Activated CD4-positive, alpha-beta T cell treated with anti-CD3 and anti-CD28 coated beads for 36 hours (primary cell): ENCODE results near the gene KANK4. TPM values are rescaled to one million over a fixed set of nuclear protein-coding genes. Genes with fewer than 3 reads are reported as not detected.

Experiments used
- ATAC-seq: fragments of 200-7000 bp; cut with Tn5 transposase; one replicate; pipeline ENCODE4 v1.10.0; 2021; ENCODE audit warnings: mild to moderate bottlenecking, moderate library complexity
- CTCF ChIA-PET: fragments of 350-600 bp; sonication (Branson Sonifier 250); formaldehyde crosslinking; loops from one replicate; lab custom pipeline; 2021; ENCODE audit warnings: antibody characterized with exemption; lab: Charles Lee
- POLR2A ChIA-PET: fragments of 350-600 bp; sonication (Branson Sonifier 250); formaldehyde crosslinking; loops from one replicate; lab custom pipeline; 2021; ENCODE audit warnings: antibody characterized with exemption, inconsistent platforms; lab: Charles Lee
- DNase-seq: peaks from one replicate; pipeline ENCODE4 v3.0.0-alpha.2; 2020
- H3K27ac Mint-ChIP-seq: one replicate; pipeline ENCODE4 v1.8.0; 2021; ENCODE audit warnings: mixed read lengths
- H3K27me3 Mint-ChIP-seq: one replicate; pipeline ENCODE4 v1.8.0; 2021; ENCODE audit warnings: mixed read lengths
- H3K36me3 Mint-ChIP-seq: one replicate; pipeline ENCODE4 v1.8.0; 2021; ENCODE audit warnings: low read depth, mixed read lengths
- H3K4me1 Mint-ChIP-seq: one replicate; pipeline ENCODE4 v1.8.0; 2021; ENCODE audit warnings: mixed read lengths
- H3K4me3 Mint-ChIP-seq: one replicate; pipeline ENCODE4 v1.8.0; 2021; ENCODE audit warnings: mild to moderate bottlenecking, moderate library complexity, mixed read lengths
- H3K9me3 Mint-ChIP-seq: one replicate; pipeline ENCODE4 v1.8.0; 2021; ENCODE audit warnings: low read depth, mixed read lengths
- intact Hi-C, 2 experiments: fragments of 100-400 bp; cut with DNase I in 1 of 2; cut with micrococcal nuclease in 1 of 2; formaldehyde crosslinking; loops; one replicate each; pipeline versions ENCODE4 v1.14.2 to v1.15.1; 2022 to 2024; cut with DNase I, micrococcal nuclease
- total RNA-seq, 2 experiments: library from RNA; stranded (reverse); gene quantifications; one replicate each; pipeline ENCODE4 v1.2.3, GENCODE V29; 2021

KANK4 gene
- total RNA-seq, 2 experiments from 2014 or later: not detected

- Mint-ChIP-seq H3K27ac (no peak overlapping the region), H3K9me3 (no peaks in the 10 kb centered on the region), H3K36me3 (no peaks in the 10 kb centered on the region), H3K4me3 (no peak overlapping the region), H3K4me1 (peaks cover 12% of the 10 kb centered on the region), H3K27me3 (no peaks in the 10 kb centered on the region)
- CTCF ChIA-PET: interaction anchor here (0.7 to 1.1 kb wide), 2 partner anchors 105 to 1190 kb away, joined by 3 read pairs; no protein-coding TSS in a partner anchor
- ATAC-seq (no peak), DNase-seq (no peak)
- intact Hi-C loops: no loop called here
- POLR2A ChIA-PET: no interaction called here
These were observed 19.6 kb downstream of the KANK4 start for GRCh38 chr1:62299426-62300200.

- no peaks in the 10 kb centered on the region for H3K36me3 Mint-ChIP-seq
- no peak overlapping the region for H3K4me3 Mint-ChIP-seq
- H3K9me3 Mint-ChIP-seq: no peaks in the 10 kb centered on the region
- peak; percentile 33 for ATAC-seq
- H3K4me1 Mint-ChIP-seq: peaks cover 12% of the 10 kb centered on the region
- intact Hi-C loops: no loop called here
- POLR2A ChIA-PET: no interaction called here
- CTCF ChIA-PET: no interaction called here
- peaks cover 1% of the 10 kb centered on the region for H3K27me3 Mint-ChIP-seq
- peak overlapping the region; percentile 58 for H3K27ac Mint-ChIP-seq
- no peak for DNase-seq
These were observed 23.2 kb downstream of the KANK4 start for GRCh38 chr1:62295921-62296491.

GRCh38 chr1:62294261-62294660 is 25.0 kb downstream of the KANK4 start:
- no peak for ATAC-seq
- Mint-ChIP-seq H3K27me3 (peaks cover 3% of the 10 kb centered on the region), H3K9me3 (no peaks in the 10 kb centered on the region), H3K27ac (no peak overlapping the region), H3K36me3 (no peaks in the 10 kb centered on the region), H3K4me1 (peaks cover 12% of the 10 kb centered on the region), H3K4me3 (no peak overlapping the region)
- POLR2A ChIA-PET: no interaction called here
- CTCF ChIA-PET: interaction anchor here (0.6 to 0.8 kb wide), 2 partner anchors 10 to 77 kb away, joined by 3 read pairs; no protein-coding TSS in a partner anchor
- DNase-seq: peak; percentile 29
- intact Hi-C loops: no loop called here

GRCh38 chr1:62288662-62289061 is 30.6 kb downstream of the KANK4 start:
- Mint-ChIP-seq H3K4me1 (no peaks in the 10 kb centered on the region), H3K4me3 (no peak overlapping the region), H3K9me3 (no peaks in the 10 kb centered on the region), H3K27me3 (peaks cover 9% of the 10 kb centered on the region), H3K27ac (no peak overlapping the region), H3K36me3 (no peaks in the 10 kb centered on the region)
- ATAC-seq: no peak
- intact Hi-C loops: no loop called here
- POLR2A ChIA-PET: no interaction called here
- DNase-seq: no peak
- CTCF ChIA-PET: no interaction called here

GRCh38 chr1:62288224-62288623 is 31.0 kb downstream of the KANK4 start:
- CTCF ChIA-PET: interaction anchor here (0.7 kb wide), 1 partner anchor 17 kb away, joined by 3 read pairs; no protein-coding TSS in a partner anchor

DNA sequence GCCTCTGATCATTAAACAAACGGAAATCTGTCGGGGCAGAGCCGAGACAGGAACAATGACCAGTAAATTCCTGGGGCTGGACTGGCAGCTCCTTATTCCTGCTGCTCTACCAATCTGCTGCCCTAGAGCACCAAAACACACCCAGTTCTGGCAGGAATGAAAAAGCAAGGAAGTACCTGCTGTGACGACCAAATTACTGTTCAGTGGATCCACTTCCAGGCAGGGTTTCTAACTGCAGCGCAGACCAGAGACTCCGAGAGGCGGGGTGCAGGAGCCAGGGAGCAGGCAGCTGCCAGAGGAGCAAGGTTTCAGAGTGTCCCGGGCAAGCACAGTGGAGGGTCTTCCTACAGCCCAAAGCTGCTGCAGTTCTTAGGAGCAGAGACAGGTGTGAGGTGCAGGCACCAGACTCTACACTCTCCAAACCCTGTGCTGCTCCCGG is 32.4 kb downstream of the KANK4 start:
- DNase-seq (no peak), ATAC-seq (no peak)
- Mint-ChIP-seq H3K36me3 (no peaks in the 10 kb centered on the region), H3K9me3 (no peaks in the 10 kb centered on the region), H3K27ac (no peak overlapping the region), H3K4me3 (no peak overlapping the region), H3K4me1 (no peaks in the 10 kb centered on the region), H3K27me3 (peaks cover 11% of the 10 kb centered on the region)
- ChIA-PET CTCF (interaction anchor here (0.6 kb wide), 1 partner anchor 16 kb away, joined by 4 read pairs; no protein-coding TSS in a partner anchor), POLR2A (no interaction called here)
- intact Hi-C loops: no loop called here

More at GRCh38 chr1:62288224-62288623, 31.0 kb downstream of the KANK4 start:
- Mint-ChIP-seq H3K9me3 (no peaks in the 10 kb centered on the region), H3K27me3 (peaks cover 9% of the 10 kb centered on the region), H3K4me3 (no peak overlapping the region), H3K4me1 (no peaks in the 10 kb centered on the region), H3K27ac (no peak overlapping the region), H3K36me3 (no peaks in the 10 kb centered on the region)
- DNase-seq (no peak), ATAC-seq (no peak)
- POLR2A ChIA-PET: no interaction called here
- intact Hi-C loops: no loop called here

DNA sequence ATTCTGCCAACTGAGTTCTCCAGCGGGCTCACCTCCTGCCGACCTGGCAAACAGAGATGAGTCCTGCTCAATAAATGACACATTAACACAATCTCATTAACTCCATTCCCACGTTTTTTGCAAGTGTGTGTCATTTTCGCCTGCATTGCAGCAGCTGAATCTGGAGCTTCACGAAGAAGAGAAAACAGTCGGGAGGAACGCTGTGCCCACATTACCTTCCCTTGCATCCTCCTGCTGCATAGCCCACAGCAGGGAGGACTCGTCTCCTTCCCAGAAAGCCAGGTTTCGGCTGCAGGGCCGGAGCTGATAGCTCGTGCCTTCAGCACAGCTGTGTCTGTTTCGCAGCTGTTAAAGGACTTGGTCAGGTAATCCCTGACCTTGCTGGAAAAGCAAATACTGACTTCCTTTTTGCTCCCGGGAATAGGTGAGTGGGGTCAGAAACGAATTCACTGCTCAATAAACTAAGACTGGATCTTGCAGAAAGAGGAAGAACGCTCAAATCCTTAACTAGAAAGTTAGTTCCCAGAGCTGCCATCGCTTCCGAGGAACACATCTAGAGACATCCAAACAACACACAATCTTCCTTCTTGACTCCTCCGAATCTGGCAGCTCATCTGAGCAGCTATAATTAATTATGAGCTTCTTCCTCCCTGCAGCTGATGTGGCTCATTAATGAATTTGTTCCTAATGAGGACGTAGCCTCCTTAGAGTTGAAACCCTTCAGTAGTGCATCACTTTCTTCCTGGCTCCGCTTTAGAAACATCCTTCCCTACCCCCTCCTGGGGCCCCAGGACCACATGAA is 33.0 kb downstream of the KANK4 start:
- Mint-ChIP-seq H3K27ac (no peak overlapping the region), H3K4me1 (no peaks in the 10 kb centered on the region), H3K27me3 (peaks cover 11% of the 10 kb centered on the region), H3K9me3 (no peaks in the 10 kb centered on the region), H3K4me3 (no peak overlapping the region), H3K36me3 (no peaks in the 10 kb centered on the region)
- intact Hi-C loops: no loop called here
- ChIA-PET POLR2A (no interaction called here), CTCF (no interaction called here)
- no peak for DNase-seq
- no peak for ATAC-seq

DNA sequence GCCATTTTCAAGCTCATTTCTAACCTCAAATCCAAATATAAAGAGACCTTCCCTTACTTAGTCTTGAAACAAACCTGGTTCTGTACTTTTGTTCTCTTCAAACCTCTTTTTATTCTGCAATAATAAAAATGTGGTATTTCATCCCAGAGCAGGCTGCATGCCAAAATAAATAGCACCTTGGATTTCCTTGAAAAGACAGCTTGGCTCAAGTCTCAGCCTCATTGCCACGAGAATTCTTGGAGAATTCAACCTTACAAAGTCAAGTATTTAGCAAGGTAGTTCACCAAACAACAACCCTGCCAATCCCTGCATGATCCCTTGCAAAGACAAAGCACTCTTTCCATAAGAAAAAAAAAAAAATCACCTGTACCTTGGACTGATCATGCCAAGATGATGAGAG is 33.8 kb downstream of the KANK4 start:
- no peaks in the 10 kb centered on the region for H3K36me3 Mint-ChIP-seq
- CTCF ChIA-PET: interaction anchor here (2.1 kb wide), 1 partner anchor 110 kb away, joined by 4 read pairs; no protein-coding TSS in a partner anchor
- H3K4me3 Mint-ChIP-seq: no peak overlapping the region
- DNase-seq: no peak
- no peak overlapping the region for H3K27ac Mint-ChIP-seq
- H3K9me3 Mint-ChIP-seq: no peaks in the 10 kb centered on the region
- no peak for ATAC-seq
- H3K27me3 Mint-ChIP-seq: peaks cover 8% of the 10 kb centered on the region
- H3K4me1 Mint-ChIP-seq: no peaks in the 10 kb centered on the region
- POLR2A ChIA-PET: no interaction called here
- intact Hi-C loops: no loop called here

DNA sequence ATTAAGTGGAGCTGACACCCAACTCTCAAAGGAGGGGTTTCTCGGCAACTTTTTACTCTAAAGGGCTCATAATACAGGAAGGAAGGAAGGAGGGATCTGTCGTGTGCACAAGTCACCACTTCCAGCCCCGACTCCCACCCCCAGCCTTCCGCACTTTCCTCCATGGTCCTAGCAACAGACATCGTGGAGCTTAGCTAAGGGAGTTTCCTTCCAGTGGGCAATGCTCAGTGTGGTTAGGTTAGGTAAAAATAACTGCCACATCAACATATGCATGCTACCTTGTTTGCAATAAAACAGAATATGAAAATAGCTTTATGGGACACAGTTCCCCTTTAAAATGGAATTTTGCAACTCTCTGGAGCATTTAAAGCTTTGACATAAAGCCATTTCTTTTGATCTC is 35.2 kb downstream of the KANK4 start:
- ChIA-PET POLR2A (no interaction called here), CTCF (interaction anchor here (0.8 to 2.1 kb wide), 5 partner anchors 10 to 140 kb away, joined by 3 to 4 read pairs (median 3); no protein-coding TSS in a partner anchor)
- Mint-ChIP-seq H3K27ac (no peak overlapping the region), H3K36me3 (no peaks in the 10 kb centered on the region), H3K27me3 (peaks cover 8% of the 10 kb centered on the region), H3K4me1 (no peaks in the 10 kb centered on the region), H3K4me3 (no peak overlapping the region), H3K9me3 (no peaks in the 10 kb centered on the region)
- no peak for ATAC-seq
- intact Hi-C loops: no loop called here
- DNase-seq: no peak

DNA sequence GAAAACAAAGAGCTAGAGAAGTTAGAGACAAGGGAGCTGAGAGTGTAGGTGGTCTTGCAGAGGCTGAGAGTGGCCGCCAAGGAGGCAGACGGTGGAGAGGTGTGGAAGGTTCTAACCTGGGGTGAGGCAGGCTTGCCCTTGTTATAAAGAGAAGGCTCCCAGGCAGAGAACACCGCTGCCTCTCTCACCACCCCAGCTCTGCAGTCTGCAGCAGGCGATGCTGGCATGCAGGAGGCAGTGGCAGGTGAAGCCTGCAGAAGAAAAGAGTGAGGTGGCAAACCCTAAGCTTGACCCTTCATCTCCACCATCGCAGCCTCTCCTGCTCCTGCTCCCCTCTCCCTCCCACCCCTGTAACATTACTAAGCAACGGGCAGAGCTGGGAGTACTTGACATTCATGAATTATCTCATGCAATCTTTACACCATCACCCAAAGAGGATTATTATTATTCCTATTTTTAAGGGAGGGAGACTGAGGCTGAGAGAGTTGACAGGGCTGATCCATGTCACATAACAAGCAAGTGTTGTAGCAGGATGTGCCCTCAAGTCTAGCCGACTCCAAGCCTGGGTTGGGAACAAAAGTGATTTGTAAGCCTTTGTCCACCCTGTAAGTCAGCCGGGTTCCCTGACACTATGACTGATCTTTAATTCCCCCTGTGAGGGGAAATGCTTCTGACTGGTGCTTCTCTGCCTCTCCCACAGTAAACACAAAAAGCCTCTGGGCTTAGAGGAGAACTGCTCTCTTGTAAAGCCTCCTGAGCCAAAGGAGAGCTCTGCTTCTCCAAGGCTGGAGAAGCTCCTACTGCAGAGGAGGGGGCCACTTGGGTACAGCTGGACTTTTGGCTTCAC is 36.1 kb downstream of the KANK4 start:
- DNase-seq (no peak), ATAC-seq (no peak)
- POLR2A ChIA-PET: no interaction called here
- no peaks in the 10 kb centered on the region for H3K9me3 Mint-ChIP-seq
- no peak overlapping the region for H3K27ac Mint-ChIP-seq
- no peak overlapping the region for H3K4me3 Mint-ChIP-seq
- no peaks in the 10 kb centered on the region for H3K4me1 Mint-ChIP-seq
- intact Hi-C loops: no loop called here
- H3K36me3 Mint-ChIP-seq: no peaks in the 10 kb centered on the region
- CTCF ChIA-PET: interaction anchor here (1.3 to 2.1 kb wide), 2 partner anchors 17 to 108 kb away, joined by 3 to 4 read pairs; no protein-coding TSS in a partner anchor
- H3K27me3 Mint-ChIP-seq: peaks cover 8% of the 10 kb centered on the region
